ENCODE data around the gene CDADC1. TPM values are rescaled to one million over a fixed set of nuclear protein-coding genes. Genes with fewer than 3 reads are reported as not detected.

The CDADC1 gene
- total RNA-seq (2013; cell fraction: nucleolus; rRNA removed) = 7.1 and 12.8 TPM in 2 replicates
- total RNA-seq (2014; rRNA removed) (2.7 and 4.0 TPM in 2 replicates), total RNA-seq (2014; rRNA removed; fragmentation: Illumina TruSeq; extraction: Trizol) (2.6 and 3.5 TPM in 2 replicates), total RNA-seq (2021) (5.6 and 6.5 TPM in 2 replicates), polyA plus RNA-seq (2011; rRNA removed) (4.8 and 6.8 TPM in 2 replicates), polyA plus RNA-seq (2014; fragmentation: Illumina TruSeq; extraction: Trizol) (3.3 and 6.0 TPM in 2 replicates), polyA plus RNA-seq (2014; fragmentation: Nextera tagmentation; extraction: Ambion mirVana) (1 to 10 TPM; 6.3 to 7.3 TPM), polyA plus RNA-seq (2014; rRNA removed) (4.6 and 5.3 TPM in 2 replicates), polyA plus RNA-seq (2016; fragmentation: Nextera tagmentation; extraction: Ambion mirVana) (1 to 10 TPM; 6.3 TPM), polyA minus RNA-seq (2011; rRNA and poly(A)+ RNA removed) (2.2 and 5.1 TPM in 2 replicates), Bru-seq, nascent RNA (percentile 74 among the genes with signal in this experiment), BruChase-seq, experiment 1, labeled RNA remaining after a 6-hour chase (percentile 53 among the genes with signal in this experiment), BruChase-seq, experiment 2, labeled RNA remaining after a 2-hour chase (percentile 60 among the genes with signal in this experiment)
- polyA plus RNA-seq (2011; ENCODE audit: low read depth) = 3.6 TPM
- 1.3 and 1.8 TPM in 2 replicates for polyA plus RNA-seq (2011; cell fraction: cytosol; rRNA removed)
- 2.9 and 3.5 TPM in 2 replicates for polyA plus RNA-seq (2011; cell fraction: nucleus; rRNA removed)
- polyA plus RNA-seq (2012) = 4.2 and 7.4 TPM in 2 replicates
- polyA minus RNA-seq (2011; cell fraction: cytosol; rRNA and poly(A)+ RNA removed) = 1.1 and 1.6 TPM in 2 replicates
- polyA minus RNA-seq (2011; cell fraction: nucleus; rRNA and poly(A)+ RNA removed) = 8.6 and 15.6 TPM in 2 replicates
- long read RNA-seq, experiment 1, partial matches to known transcripts = 1 of 3 reads
- long read RNA-seq, experiment 1, other reads (novel, unspliced or antisense) = 1 of 3 reads
- long read RNA-seq, experiment 2, partial matches to known transcripts = 8 of 17 reads
- long read RNA-seq, experiment 2, other reads (novel, unspliced or antisense) = 6 of 17 reads

DNA sequence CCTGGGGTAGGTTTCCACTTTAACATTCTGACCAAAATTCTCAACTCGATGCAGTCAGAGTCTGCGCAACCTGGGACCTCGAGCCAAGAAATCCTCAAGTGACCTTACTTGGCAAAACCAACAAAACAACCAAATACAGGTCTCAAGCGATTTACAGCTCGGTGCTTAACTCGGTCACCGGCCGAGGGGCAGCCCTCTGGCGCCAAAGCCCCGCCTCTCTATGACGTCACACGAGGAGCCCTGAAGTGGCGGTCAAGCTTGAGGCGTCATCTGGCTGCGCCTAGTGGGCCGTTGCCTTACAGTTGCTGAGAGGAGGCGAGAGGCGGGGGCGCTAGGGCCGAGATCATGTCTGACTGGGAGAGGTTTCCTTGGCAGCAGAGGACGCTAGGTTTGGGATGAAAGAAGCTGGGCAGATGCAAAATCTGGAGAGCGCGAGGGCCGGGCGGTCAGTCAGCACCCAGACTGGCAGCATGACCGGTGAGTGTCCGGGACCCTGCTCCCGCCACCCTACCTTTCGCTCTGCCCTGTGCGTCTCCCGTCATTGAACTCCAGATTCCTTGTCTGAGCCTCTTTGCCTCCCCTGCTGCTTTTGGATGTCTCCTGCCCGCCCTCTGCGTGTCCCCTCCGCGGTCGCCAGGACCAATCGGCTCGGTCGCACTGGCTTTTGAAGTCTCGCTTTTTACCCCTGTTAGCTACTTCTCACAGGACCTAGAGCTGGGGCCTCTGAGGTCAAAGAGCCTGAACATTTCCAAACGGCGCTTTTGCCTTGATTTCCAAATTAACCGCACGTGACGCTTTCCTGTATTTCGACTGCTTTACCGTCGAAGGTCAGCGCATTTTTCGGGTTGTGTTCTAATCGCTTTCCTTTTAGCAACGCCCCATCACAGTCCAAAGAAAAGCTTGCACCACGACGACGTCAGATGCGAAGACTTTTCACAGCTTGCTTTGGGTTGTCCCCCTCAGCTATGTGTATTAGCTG lies at the start of gene CDADC1:
TSS of gene CDADC1 (plus strand) at position 283 of the 979 bp plus-strand sequence. CDS start at position 396, 113 bp downstream.
- WGBS (ENCODE audit: insufficient coverage, insufficient replicate concordance, low lambda C conversion rate, missing lambda C conversion rate) = 2% methylated on average over 56 of the region's 56 CpGs
- POLR2A ChIA-PET = interaction anchor here (0.6 to 2.0 kb wide), 4 partner anchors 10 to 686 kb away, joined by 3 to 8 read pairs (median 3); partner anchors contain the start of gene ARL11
- in situ Hi-C loops (cut with MboI) = no loop called here
- CTCF ChIA-PET = interaction anchor here (0.7 to 3.7 kb wide), 11 partner anchors 8 to 543 kb away, joined by 3 to 24 read pairs (median 4); no protein-coding TSS in a partner anchor
- no peaks in the 10 kb centered on the region for H3K4me1 ChIP-seq (ENCODE audit: control insufficient read depth, insufficient read depth, low read length)
- H3K9ac ChIP-seq (ENCODE audit: control insufficient read depth, insufficient read depth, low read length) = peak within 1 kb of the TSS; percentile 90
- H4K20me1 ChIP-seq (ENCODE audit: control insufficient read depth, insufficient read depth) = no peaks in the 10 kb centered on the region
- H3K4me2 ChIP-seq (ENCODE audit: control insufficient read depth, insufficient read depth) = peak within 1 kb of the TSS; percentile 99
- peak within 1 kb of the TSS; percentile 93 for H3K4me3 ChIP-seq
- peak within 1 kb of the TSS; percentile 78 for H3K27ac ChIP-seq (ENCODE audit: control insufficient read depth, insufficient read depth)
- no peaks in the 10 kb centered on the region for H3K9me3 ChIP-seq (replicated peaks; ENCODE audit: control insufficient read depth, insufficient read depth, low read length)
- intact Hi-C loops (cut with micrococcal nuclease; ENCODE audit: unreplicated experiment) = no loop called here
- TSS peak; percentile 70 for BruUV-seq (replicated peaks)
- ATAC-seq (peak; percentile 95), FAIRE-seq (peak; percentile 95), DNase-seq (ENCODE audit: low read depth, low spot score) (peak; percentile 65)
- H2AFZ ChIP-seq (ENCODE audit: control insufficient read depth, low read depth, low read length) = peak within 1 kb of the TSS; percentile 95
- RAD21 ChIA-PET (ENCODE audit: unreplicated experiment) = interaction anchor here (0.9 to 2.0 kb wide), 5 partner anchors 12 to 39 kb away, joined by 3 to 14 read pairs (median 3); no protein-coding TSS in a partner anchor
- H3K79me2 ChIP-seq (ENCODE audit: control insufficient read depth, insufficient read depth, low read length) = peaks cover 8% of the 10 kb centered on the region
- H3K36me3 ChIP-seq (ENCODE audit: control insufficient read depth in 2 of 2, insufficient read depth in 2 of 2, low read length in 1 of 2) = no peaks in the 10 kb centered on the region
- no peaks in the 10 kb centered on the region; a peak in 1 of 4 replicates for H3K27me3 ChIP-seq (replicated peaks in 1 of 2; ENCODE audit: control insufficient read depth in 2 of 2, insufficient read depth in 2 of 2, low read length in 1 of 2)
- SMC1A ChIA-PET (ENCODE audit: uncharacterized antibody, unreplicated experiment) = interaction anchor here (0.7 to 2.4 kb wide), 12 partner anchors 9 to 137 kb away, joined by 3 to 11 read pairs (median 3); no protein-coding TSS in a partner anchor
- no peak for TF ChIP-seq MTA3 (IDR thresholded peaks at IDR 0.05; ENCODE audit: borderline replicate concordance, low read length)
- TF ChIP-seq CHD4 (IDR thresholded peaks at IDR 0.05) = no peak
- TF ChIP-seq SMAD5 (IDR thresholded peaks at IDR 0.05; ENCODE audit: low read depth) = peak; percentile 43; the same call in 1 of the 2 replicates
- no peak for TF ChIP-seq BACH1 (IDR thresholded peaks at IDR 0.05; ENCODE audit: borderline replicate concordance)
- TF ChIP-seq PBX3 (IDR thresholded peaks at IDR 0.05; ENCODE audit: insufficient replicate concordance, low read depth, low read length) = no peak
- TF ChIP-seq ZNF384 (IDR thresholded peaks at IDR 0.05; ENCODE audit: borderline replicate concordance, low read depth, low read length) = no peak
- TF ChIP-seq MLLT1 (IDR thresholded peaks at IDR 0.05) = no peak
- no peak for TF ChIP-seq ZNF622 (IDR thresholded peaks at IDR 0.05)
- no peak for TF ChIP-seq STAT3 (IDR thresholded peaks at IDR 0.05; ENCODE audit: low read depth, low read length)
- TF ChIP-seq TCF7 (IDR thresholded peaks at IDR 0.05; ENCODE audit: borderline replicate concordance) = no peak
- no peak for TF ChIP-seq TBL1XR1 (IDR thresholded peaks at IDR 0.05; ENCODE audit: low read depth, low read length)
- peak in 1 of 2 experiments; percentile 88; a peak in 2 of 4 replicates for TF ChIP-seq SRF (IDR thresholded peaks at IDR 0.05; ENCODE audit: low read depth in 2 of 2, low read length in 2 of 2)
- peak; percentile 89; the same call in 1 of the 2 replicates for TF ChIP-seq SIN3A (IDR thresholded peaks at IDR 0.05; ENCODE audit: low read depth, low read length)
- no peak for TF ChIP-seq MEF2B (IDR thresholded peaks at IDR 0.05; ENCODE audit: partially characterized antibody, poor library complexity, severe bottlenecking)
- peak; percentile 99 for TF ChIP-seq ATF7 (IDR thresholded peaks at IDR 0.05; ENCODE audit: low read depth)
- TF ChIP-seq FOXM1 (IDR thresholded peaks at IDR 0.05; ENCODE audit: low read depth, low read length) = no peak

All from GM12878 (cell line).